Transverse colon (tissue), 4 donors: Measurements from ENCODE around the gene TRRAP. TPM values are rescaled to one million over a fixed set of nuclear protein-coding genes. Genes with fewer than 3 reads are reported as not detected.

Experiments
- DNase-seq: peaks from one replicate; pipeline ENCODE4 v3.0.0-alpha.2; 2019
- H3K27ac ChIP-seq, 4 donors: fragments of 200-600 bp; sonication (generic); 2 replicates each; pipeline ENCODE4 v1.5.1; 2016 to 2018; ENCODE audit warnings: inconsistent platforms in 4 of 4
- H3K27me3 ChIP-seq: fragments of 200-600 bp; sonication (generic); 2 replicates; pipeline ENCODE4 v1.5.1; 2017; ENCODE audit warnings: inconsistent platforms
- H3K36me3 ChIP-seq, 4 donors: fragments of 200-600 bp; sonication (generic); 2 replicates each; pipeline ENCODE4 v1.5.1; 2017 to 2019; ENCODE audit warnings: inconsistent platforms in 4 of 4
- H3K4me1 ChIP-seq, 4 donors: fragments of 200-600 bp; sonication (generic); 2 replicates each; pipeline ENCODE4 v1.5.1; 2017 to 2020; ENCODE audit warnings: inconsistent platforms in 4 of 4
- H3K4me3 ChIP-seq, 4 donors: fragments of 200-600 bp; sonication (generic); 1 replicate in 1 of 4; 2 replicates in 3 of 4; pipeline versions ENCODE4 v1.5.1 to v1.6.1; 2017 to 2019; ENCODE audit warnings: inconsistent platforms in 4 of 4
- H3K9me3 ChIP-seq, 2 donors: fragments of 200-600 bp; sonication (generic); 2 replicates each; pipeline ENCODE4 v1.5.1; 2017 to 2019; ENCODE audit warnings: inconsistent platforms in 2 of 2
- EP300 ChIP-seq: sonication (generic); formaldehyde crosslinking; IDR thresholded peaks from one replicate; pipeline ENCODE4 v1.6.1; 2017; ENCODE audit warnings: antibody characterized with exemption, low read depth
- POLR2A ChIP-seq: fragments of 450-650 bp; IDR thresholded peaks from one replicate; pipeline ENCODE4 v1.6.1; 2016; ENCODE audit warnings: antibody characterized with exemption, mild to moderate bottlenecking, moderate library complexity
- POLR2AphosphoS5 ChIP-seq, 3 donors: sonication (generic); formaldehyde crosslinking; IDR thresholded peaks; one replicate each; pipeline ENCODE4 v1.6.1; 2016; ENCODE audit warnings: antibody characterized with exemption in 3 of 3
- WGBS, 2 donors: methylation state at CpG; one replicate each; pipeline ENCODE4 v1.1.5; 2018; ENCODE audit warnings: low coverage in 1 of 2; 5-methylcytosine and 5-hydroxymethylcytosine counted together
- in situ Hi-C, 4 donors: fragments of 200-750 bp; cut with MboI; loops; one replicate each; pipeline versions ENCODE4 v1.15.0 to v1.15.1; 2017; ENCODE audit warnings: low sequenced_read_pairs in 3 of 4, low pct_ligation_motif_present in 1 of 4, low pct_unique_long_range_greater_than_20kb in 1 of 4
- intact Hi-C: fragments of 100-400 bp; cut with DNase I; formaldehyde crosslinking; loops from one replicate; pipeline ENCODE4 v1.15.1; 2023; ENCODE audit warnings: low total_unique reads
- total RNA-seq, 4 donors: library from RNA; depleted of rRNA; stranded (reverse); fragments of >200 nt; gene quantifications; one replicate each; pipeline ENCODE4 v1.1.0, GENCODE V29; 2016
- TF ChIP-seq, protein P1 (sequence below), 5 experiments: fragments of 200-600 bp in 3 of 5; fragments of 450-650 bp in 2 of 5; sonication (generic) in 3 of 5; IDR thresholded peaks; 1 replicate in 2 of 5; 2 replicates in 3 of 5; pipeline ENCODE4 v1.5.1; 2016 to 2017; ENCODE audit warnings: antibody characterized with exemption in 5 of 5, inconsistent platforms in 3 of 5, mild to moderate bottlenecking in 2 of 5, moderate library complexity in 1 of 5

TRRAP gene
- total RNA-seq, 4 donors from 2014 or later: 27.3 to 73.3 (median 38.0) TPM

DNA sequence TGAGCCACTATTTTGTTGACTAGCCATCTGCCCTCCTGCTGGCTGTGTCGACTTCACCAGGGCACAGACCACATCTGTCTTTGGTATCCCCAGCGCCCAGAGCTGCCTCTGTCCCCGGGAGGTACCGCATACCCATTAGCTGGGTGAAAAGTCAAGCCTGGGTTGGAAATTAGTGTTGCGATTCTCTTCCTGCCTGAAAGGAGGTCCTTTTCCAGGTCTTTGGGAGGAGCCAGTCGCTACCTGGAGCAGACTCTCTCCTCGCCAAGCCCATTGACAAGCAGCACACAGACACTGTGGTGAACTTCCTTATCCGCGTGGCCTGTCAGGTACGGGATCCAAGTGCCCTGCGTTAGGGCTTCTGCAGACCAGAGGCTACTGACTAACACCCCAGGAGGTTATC, 79.4 kb downstream of the TRRAP start:
- Histone ChIP-seq H3K27ac (no peak overlapping the region), H3K4me3 (no peak overlapping the region), H3K36me3 (peaks cover 0 to 94% (median 35%) of the 10 kb centered on the region in 4 donors), H3K4me1 (no peaks in the 10 kb centered on the region), H3K9me3 (no peaks in the 10 kb centered on the region), H3K27me3 (no peaks in the 10 kb centered on the region)
- 96 to 100% methylated on average over 2 to 9 of the region's 11 CpGs for WGBS, 2 donors
- intact Hi-C loops: no loop called here
- no peak for DNase-seq
- no peak for TF ChIP-seq POLR2AphosphoS5 (IDR thresholded peaks at IDR 0.05)
- TF ChIP-seq EP300: no peak
- TF ChIP-seq POLR2A: no peak
- TF ChIP-seq, protein P1, sequence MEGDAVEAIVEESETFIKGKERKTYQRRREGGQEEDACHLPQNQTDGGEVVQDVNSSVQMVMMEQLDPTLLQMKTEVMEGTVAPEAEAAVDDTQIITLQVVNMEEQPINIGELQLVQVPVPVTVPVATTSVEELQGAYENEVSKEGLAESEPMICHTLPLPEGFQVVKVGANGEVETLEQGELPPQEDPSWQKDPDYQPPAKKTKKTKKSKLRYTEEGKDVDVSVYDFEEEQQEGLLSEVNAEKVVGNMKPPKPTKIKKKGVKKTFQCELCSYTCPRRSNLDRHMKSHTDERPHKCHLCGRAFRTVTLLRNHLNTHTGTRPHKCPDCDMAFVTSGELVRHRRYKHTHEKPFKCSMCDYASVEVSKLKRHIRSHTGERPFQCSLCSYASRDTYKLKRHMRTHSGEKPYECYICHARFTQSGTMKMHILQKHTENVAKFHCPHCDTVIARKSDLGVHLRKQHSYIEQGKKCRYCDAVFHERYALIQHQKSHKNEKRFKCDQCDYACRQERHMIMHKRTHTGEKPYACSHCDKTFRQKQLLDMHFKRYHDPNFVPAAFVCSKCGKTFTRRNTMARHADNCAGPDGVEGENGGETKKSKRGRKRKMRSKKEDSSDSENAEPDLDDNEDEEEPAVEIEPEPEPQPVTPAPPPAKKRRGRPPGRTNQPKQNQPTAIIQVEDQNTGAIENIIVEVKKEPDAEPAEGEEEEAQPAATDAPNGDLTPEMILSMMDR (IDR thresholded peaks at IDR 0.05): no peak
- in situ Hi-C loops: no loop called here

DNA sequence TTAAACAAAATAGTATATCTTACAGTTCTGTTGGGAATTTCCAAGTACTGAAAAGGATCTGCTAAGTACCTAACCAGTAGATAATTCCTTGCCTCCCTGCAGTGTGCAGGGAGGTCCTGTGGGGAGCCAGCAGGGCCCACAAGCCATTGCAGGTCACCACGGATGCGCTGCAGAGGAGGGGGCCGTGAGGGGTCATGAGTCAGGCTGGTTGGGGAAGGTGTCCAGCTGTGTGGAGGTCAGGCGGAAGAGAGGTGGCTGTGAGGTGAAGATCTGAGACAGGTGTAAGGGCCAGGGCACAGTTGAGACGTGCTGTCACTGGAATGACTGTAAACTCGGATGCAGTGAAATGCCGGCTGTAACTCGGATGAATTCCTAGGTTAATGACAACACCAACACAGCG, 80.6 kb downstream of the TRRAP start:
- no peak for DNase-seq
- H3K4me3 ChIP-seq: no peak overlapping the region
- H3K27me3 ChIP-seq: no peaks in the 10 kb centered on the region
- H3K9me3 ChIP-seq: no peaks in the 10 kb centered on the region
- no peak overlapping the region for H3K27ac ChIP-seq
- 96 to 100% methylated on average over 4 to 9 of the region's 9 CpGs for WGBS, 2 donors
- H3K4me1 ChIP-seq: no peaks in the 10 kb centered on the region
- peaks cover 0 to 92% (median 33%) of the 10 kb centered on the region in 4 donors for H3K36me3 ChIP-seq
- TF ChIP-seq EP300 (no peak), POLR2A (no peak), POLR2AphosphoS5 (IDR thresholded peaks at IDR 0.05) (no peak)
- TF ChIP-seq, protein P1 (IDR thresholded peaks at IDR 0.05): no peak
- in situ Hi-C loops (no loop called here), intact Hi-C loops (no loop called here)

DNA sequence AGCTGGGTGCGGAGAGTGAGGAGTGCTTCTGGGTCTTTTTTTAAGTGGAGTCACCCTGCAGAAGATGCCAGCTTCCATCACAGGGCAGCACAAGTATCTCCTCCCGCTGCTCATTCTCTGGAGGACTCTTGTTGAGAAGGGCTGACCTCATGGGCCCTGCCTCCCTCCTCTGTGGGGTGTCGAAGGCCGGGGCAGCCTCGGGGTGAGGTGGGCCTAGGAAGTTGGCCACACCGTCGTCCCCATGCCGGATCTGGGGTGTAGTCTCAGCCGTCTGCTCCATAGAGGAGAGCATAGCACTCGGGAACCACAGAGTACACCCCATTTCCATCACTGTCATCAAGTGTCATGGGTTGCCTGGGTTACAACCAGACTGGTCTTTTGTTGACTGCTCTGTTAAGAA, 85.0 kb downstream of the TRRAP start:
- intact Hi-C loops: no loop called here
- H3K27ac ChIP-seq: no peak overlapping the region
- TF ChIP-seq POLR2A: no peak
- no peak for TF ChIP-seq POLR2AphosphoS5 (IDR thresholded peaks at IDR 0.05)
- no peak for TF ChIP-seq EP300
- TF ChIP-seq, protein P1 (IDR thresholded peaks at IDR 0.05): no peak
- peaks cover 0 to 84% (median 30%) of the 10 kb centered on the region in 4 donors for H3K36me3 ChIP-seq
- H3K27me3 ChIP-seq: no peaks in the 10 kb centered on the region
- WGBS, 2 donors: 94% methylated on average over 7 of the region's 10 CpGs; no CpG with 5 or more reads in 1 of the 2 donors
- H3K4me1 ChIP-seq: no peaks in the 10 kb centered on the region
- in situ Hi-C loops: no loop called here
- no peaks in the 10 kb centered on the region for H3K9me3 ChIP-seq
- H3K4me3 ChIP-seq: no peak overlapping the region
- DNase-seq: no peak

DNA sequence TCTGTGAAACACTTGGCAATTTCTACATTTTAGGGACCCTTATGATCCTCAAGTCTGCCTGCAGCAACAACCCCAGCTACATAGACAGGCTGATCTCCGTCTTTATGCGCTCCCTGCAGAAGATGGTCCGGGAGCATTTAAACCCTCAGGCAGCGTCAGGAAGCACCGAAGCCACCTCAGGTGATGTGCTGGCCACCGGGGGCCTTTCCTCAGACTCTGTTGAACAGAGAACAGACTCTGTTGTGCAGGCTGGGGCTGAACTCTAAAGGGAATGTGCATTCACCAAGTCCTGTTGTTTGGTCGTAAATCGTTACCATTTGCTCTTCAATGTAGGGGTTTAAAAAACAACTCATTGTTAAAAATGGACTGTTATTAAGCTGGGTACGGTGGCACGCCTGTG, 86.3 kb downstream of the TRRAP start:
- Histone ChIP-seq H3K36me3 (peaks cover 0 to 83% (median 32%) of the 10 kb centered on the region in 4 donors), H3K9me3 (no peaks in the 10 kb centered on the region), H3K4me3 (no peak overlapping the region), H3K27me3 (no peaks in the 10 kb centered on the region), H3K4me1 (no peaks in the 10 kb centered on the region), H3K27ac (no peak overlapping the region)
- in situ Hi-C loops (no loop called here), intact Hi-C loops (no loop called here)
- whole genome bisulfite sequencing, 2 donors: 98% methylated on average over 10 of the region's 10 CpGs; no CpG with 5 or more reads in 1 of the 2 donors
- TF ChIP-seq POLR2AphosphoS5 (IDR thresholded peaks at IDR 0.05) (no peak), POLR2A (no peak), EP300 (no peak)
- TF ChIP-seq, protein P1 (IDR thresholded peaks at IDR 0.05): no peak
- no peak for DNase-seq
